ACHN (cell line): Measurements from ENCODE around the gene PCBP3.
"Not testable (repeated sequence)": the region's sequence is repeated elsewhere in the genome, so short reads cannot be mapped to it uniquely, and the experiment has no call there.

Experiments
- DNase-seq: peaks from one replicate; pipeline ENCODE4 v3.0.0-alpha.2; 2015
- in situ Hi-C: cut with HindIII; loops from 2 replicates; pipeline ENCODE4 v1.10.0; 2017; ENCODE audit warnings: low sequenced_read_pairs, low pct_ligation_motif_present, low pct_unique_long_range_greater_than_20kb

Gene PCBP3

DNA sequence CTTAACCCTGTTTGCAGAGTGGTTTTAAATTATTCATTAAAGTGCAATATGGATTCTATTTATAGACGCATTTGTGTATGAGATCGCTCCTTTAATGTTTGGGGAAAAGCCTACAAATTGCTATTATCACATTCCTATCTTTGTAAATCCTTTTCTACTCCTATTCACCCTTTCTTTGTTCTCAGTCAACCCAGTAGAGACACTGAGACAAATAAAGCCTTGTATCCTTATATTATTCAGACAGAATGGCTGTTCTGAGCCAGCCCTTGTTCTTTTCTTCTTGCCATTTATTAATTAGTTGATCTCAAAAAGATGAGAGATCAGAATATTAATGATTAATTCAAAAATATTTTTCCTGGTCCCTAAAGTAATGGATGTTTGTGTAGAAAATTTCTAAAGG lies 8.4 kb downstream of the PCBP3 start:
- DNase-seq, result no peak
- in situ Hi-C loops, result no loop called here

- DNase-seq, result no peak
These were observed 11.6 kb downstream of the PCBP3 start for GRCh38 chr21:45655124-45655523.

GRCh38 chr21:45656114-45656513 lies 12.6 kb downstream of the PCBP3 start:
- DNase-seq, in situ Hi-C loops: not testable (repeated sequence)

More at GRCh38 chr21:45655124-45655523, 11.6 kb downstream of the PCBP3 start:
- in situ Hi-C loops, result no loop called here

DNA sequence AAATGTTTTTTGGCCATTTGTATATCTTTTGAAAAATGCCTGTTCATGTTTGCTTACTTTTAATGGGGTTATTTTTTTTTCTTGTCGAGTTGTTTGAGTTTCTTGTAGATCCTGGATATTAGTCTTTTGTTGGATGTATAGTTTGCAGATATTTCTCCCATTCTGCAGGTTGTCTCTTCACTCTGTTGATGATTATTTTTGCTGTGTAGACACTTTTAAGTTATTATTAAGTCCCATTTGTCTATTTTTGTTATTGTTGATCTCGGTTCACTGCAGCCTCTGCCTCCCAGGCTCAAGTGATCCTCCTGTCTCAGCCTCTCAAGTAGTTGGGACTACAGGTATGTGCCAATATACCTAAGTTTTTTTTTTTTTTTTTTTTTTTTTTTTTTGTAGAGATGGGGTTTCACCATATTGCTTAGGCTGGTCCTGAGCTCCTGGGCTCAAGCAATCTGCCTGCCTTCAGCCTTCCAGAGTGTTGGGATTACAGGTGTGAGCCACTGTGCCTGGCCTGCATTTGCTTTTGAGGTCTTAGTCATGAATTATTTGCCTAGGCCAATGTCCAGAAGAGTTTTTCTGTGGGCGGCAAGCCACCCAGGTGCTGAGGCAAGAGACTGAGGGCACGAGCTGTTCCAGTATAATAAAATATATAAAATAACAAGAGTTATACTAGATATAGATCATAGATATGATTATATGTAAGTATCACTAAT lies 18.5 kb downstream of the PCBP3 start:
- DNase-seq, in situ Hi-C loops: not testable (repeated sequence)

DNA sequence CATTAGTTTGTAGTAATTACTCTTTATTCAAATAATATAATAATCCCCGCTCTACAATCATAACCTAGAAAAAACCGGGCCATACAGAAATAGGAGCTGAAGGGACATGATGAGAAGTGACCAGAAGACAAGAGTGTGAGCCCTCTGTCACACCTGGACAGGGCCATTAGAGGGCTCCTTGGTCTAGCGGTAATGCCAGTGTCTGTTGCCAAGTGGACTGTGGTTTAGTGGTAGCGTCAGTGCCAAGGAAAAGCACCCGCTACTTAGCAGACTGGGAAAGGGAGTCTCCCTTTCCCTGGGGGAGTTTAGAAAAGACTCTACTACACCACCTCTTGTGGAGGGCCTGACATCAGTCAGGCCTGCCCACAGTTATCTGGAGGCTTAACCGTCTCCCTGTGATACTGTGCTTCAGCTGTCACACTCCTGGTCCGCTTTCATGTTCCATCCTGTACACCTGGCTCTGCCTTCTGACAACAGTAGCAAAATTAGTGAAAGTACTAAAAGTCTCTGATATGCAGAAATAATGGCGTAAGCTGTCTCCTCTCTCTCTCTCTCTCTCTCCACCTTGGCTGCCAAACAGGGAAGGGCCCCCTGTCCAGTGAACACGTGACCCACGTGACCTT lies 19.2 kb downstream of the PCBP3 start:
- in situ Hi-C loops, DNase-seq: not testable (repeated sequence)

GRCh38 chr21:45669382-45669781 lies 25.9 kb downstream of the PCBP3 start:
- no peak for DNase-seq
- in situ Hi-C loops, result no loop called here

DNA sequence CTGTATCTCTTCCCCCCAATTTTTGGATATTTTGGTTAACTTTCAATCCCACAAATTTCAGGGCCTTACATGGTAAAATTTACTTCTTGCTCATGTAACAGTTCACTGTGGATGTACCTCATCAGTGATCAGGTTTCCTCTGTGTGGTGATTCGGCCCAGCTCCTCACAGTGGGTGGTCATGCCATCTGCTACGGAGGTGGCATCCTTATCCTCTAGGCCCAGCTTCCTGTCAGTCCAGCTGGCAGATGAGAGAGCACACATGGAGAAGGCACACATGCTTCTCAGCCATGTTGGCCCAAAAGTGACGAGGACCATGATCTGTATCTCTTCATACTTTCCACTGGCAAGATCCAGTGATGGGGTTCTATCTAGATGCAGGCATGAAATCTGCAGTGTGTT lies 27.2 kb downstream of the PCBP3 start:
- DNase-seq, result no peak
- in situ Hi-C loops, result no loop called here

DNA sequence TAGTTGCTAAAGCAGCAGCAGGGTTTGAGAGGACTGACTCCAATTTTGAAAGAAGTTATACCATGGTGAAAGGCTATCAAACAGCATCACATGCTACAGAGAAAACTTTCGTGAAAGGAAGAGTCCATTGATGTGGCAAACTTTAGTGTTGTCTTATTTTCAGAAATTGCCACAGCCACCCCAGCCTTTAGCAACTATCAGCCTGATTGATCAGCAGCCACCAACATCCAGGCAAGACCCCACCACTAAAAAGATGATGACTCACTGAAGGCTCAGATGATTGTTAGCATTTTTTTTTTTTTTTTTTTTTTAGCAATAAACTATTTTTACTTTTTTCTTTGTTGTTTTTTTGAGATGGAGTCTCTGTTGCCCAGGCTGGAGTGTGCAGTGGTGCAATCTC lies 35.3 kb downstream of the PCBP3 start:
- in situ Hi-C loops, DNase-seq: not testable (repeated sequence)

DNA sequence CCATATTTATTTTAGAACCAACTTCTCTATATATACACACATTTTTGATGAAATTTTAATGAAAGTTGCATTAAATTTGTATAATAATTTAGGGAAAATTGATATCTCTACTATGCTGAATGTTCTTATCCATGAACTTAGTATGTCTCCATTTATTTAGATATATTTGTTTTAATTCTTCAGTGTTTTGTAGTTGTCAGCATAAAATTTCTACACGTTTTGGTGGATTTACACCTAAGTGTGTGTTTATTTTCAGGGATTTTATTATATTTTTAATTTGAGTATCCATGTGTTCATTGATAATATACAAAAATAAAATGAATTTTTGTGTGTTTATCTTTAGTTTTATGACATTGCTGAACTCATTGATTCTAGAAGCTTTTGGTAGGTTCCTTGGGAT lies 36.7 kb downstream of the PCBP3 start:
- in situ Hi-C loops, result no loop called here
- no peak for DNase-seq

- DNase-seq, result no peak
- in situ Hi-C loops, result no loop called here
These were observed 51.6 kb downstream of the PCBP3 start for GRCh38 chr21:45695086-45695485.

DNA sequence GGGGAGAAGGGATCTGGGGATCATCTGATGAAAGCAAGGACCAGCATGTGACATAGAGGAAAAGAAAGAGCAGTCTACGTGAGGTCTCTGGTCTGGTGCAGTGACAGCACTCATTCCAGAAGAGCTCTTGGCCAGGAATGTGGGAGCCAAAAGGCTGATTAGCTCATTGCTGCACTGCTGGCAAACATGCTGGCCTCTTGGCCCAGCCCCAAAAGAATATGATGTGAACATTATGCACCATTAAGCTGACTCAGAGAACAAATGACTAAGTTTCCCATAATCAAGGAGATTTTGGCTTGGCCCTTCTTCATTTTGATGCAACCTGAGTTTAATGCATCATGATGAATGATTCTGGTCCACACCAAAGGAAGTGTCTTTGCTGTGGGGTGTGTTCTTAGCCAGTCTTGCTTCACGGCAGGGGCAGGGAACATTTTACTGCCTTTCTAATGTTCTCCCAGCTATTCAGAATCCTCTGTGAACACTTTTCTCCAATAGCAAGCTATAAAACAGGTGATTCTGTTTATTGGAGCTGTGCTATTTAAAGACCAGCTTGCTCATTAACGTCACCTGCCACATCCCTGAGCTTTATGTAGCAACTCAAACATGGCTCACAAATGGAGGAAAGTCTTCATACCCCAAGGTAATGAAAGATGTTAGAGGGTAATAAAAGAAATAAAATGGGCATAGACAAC lies 55.1 kb downstream of the PCBP3 start:
- in situ Hi-C loops, result no loop called here
- no peak for DNase-seq

GRCh38 chr21:45699251-45699942 lies 55.9 kb downstream of the PCBP3 start:
- DNase-seq, result no peak
- in situ Hi-C loops, result no loop called here

DNA sequence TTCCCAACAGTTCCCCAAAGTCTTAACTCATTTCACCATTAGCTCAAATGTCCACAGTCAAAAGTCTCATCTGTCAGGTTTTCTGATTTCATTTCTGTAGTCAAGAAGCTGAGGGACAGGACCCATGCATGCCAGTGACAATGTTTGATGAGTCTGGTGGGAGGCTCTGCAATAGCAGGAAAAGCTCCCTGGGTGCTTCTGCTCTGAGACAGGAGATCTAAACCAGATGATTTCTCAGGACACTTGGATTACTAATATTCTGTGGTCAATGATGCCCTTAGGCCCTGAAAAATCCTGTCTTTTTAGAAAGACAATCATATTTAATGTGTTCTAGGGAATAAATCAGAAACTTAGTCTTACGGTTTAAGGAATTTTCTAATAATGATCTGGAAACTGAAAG lies 56.4 kb downstream of the PCBP3 start:
- in situ Hi-C loops, result no loop called here
- no peak for DNase-seq

GRCh38 chr21:45700461-45700860 lies 56.9 kb downstream of the PCBP3 start:
- no peak for DNase-seq
- in situ Hi-C loops, result no loop called here

GRCh38 chr21:45704311-45705108 lies 61.0 kb downstream of the PCBP3 start:
- no peak for DNase-seq
- in situ Hi-C loops, result no loop called here

DNA sequence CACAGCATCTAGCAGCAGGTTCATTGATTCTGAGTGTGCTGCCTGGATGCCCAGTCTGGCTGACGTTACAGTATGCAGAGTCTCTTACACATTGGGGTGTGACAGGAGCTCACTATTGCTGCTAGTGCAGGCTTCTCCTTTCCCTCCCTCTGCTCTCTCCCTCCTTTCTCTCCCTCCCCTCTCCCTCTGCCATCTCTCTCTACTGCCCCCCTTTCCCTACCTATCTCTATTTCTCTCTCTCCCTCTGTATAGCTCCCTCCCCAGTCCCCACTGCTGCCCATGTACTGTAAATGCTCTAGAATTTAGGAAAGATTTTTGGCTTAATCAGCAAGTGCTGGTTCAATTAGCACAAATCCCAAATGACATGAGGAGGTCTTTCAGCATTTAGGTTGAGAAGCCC lies 62.8 kb downstream of the PCBP3 start:
- in situ Hi-C loops, result no loop called here
- no peak for DNase-seq

GRCh38 chr21:45709173-45709572 lies 65.6 kb downstream of the PCBP3 start:
- no peak for DNase-seq
- in situ Hi-C loops, result no loop called here

DNA sequence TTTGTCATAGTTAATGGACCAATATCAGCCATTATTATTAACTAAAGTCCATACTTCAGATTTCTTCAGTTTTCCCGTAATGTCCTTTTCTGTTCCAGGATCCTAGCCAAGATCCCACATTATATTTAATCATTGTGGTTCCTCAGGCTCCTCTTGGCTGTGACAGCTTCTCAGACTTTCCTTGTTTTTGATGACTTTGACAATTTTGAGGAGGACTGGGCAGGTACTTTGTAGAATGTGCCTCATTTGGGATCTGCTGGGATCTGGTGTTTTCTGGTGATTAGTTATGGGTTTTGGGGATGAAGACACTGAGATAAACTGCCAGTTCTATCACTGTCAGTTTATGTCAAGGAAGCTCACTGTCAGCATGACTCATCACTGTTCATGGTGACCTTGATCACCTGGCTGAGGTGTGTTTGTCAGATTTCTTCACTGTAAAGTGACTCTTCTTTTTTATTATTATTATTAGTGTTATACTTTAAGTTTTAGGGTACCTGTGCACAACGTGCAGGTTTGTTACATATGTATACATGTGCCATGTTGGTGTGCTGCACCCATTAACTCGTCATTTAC lies 66.3 kb downstream of the PCBP3 start:
- DNase-seq, result no peak
- in situ Hi-C loops, result no loop called here
